BE2C (cell line): ENCODE measurements around the gene ATG2B.
"Not testable (repeated sequence)": the region's sequence is repeated elsewhere in the genome, so short reads cannot be mapped to it uniquely, and the experiment has no call there.

Source experiments
- DNase-seq: peaks from one replicate; pipeline ENCODE4 v3.0.0-alpha.2; 2020
- H3K27me3 ChIP-seq: fragments of 250-450 bp; sonication (Bioruptor Pico); 2 replicates; pipeline ENCODE4 v1.5.1; 2020; ENCODE audit warnings: mild to moderate bottlenecking
- H3K36me3 ChIP-seq: fragments of 250-450 bp; sonication (Bioruptor Pico); 2 replicates; pipeline ENCODE4 v1.5.1; 2020; ENCODE audit warnings: mild to moderate bottlenecking
- H3K4me1 ChIP-seq: fragments of 250-450 bp; sonication (Bioruptor Pico); 2 replicates; pipeline ENCODE4 v1.5.1; 2020
- H3K4me3 ChIP-seq: 2 replicates; pipeline ENCODE4 v1.5.1; 2011; ENCODE audit warnings: low read depth, low read length
- H3K9me3 ChIP-seq: fragments of 250-450 bp; sonication (Bioruptor Pico); 2 replicates; pipeline ENCODE4 v1.5.1; 2020
- TF ChIP-seq, protein P1 (sequence below): IDR thresholded peaks from 2 replicates; pipeline ENCODE4 v1.5.1; 2012; ENCODE audit warnings: mild to moderate bottlenecking, low read depth, low read length

The ATG2B gene

DNA sequence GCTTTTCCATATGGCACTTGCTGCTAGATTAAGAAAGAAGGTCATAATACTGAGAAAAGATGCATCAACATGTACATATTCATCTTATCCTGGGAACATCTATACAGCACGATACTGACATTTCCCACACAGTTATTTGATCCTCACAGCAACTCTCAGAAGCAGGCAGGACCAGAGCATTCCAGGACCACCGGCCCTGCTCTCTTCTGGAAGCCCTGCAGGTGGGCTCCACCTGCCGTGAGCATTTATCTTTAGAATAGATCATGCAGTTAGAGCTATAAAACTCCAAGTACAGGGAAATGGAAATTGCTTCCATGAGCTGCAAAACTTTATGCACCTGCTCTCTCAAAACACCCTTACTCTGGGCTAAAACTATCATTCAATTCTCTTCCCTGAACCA is 112.7 kb downstream of the ATG2B start:
- no peak for DNase-seq
- Histone ChIP-seq H3K4me1 (peaks cover 9% of the 10 kb centered on the region), H3K36me3 (no peaks in the 10 kb centered on the region), H3K9me3 (no peaks in the 10 kb centered on the region), H3K27me3 (no peaks in the 10 kb centered on the region), H3K4me3 (no peak overlapping the region)
- TF ChIP-seq, protein P1, sequence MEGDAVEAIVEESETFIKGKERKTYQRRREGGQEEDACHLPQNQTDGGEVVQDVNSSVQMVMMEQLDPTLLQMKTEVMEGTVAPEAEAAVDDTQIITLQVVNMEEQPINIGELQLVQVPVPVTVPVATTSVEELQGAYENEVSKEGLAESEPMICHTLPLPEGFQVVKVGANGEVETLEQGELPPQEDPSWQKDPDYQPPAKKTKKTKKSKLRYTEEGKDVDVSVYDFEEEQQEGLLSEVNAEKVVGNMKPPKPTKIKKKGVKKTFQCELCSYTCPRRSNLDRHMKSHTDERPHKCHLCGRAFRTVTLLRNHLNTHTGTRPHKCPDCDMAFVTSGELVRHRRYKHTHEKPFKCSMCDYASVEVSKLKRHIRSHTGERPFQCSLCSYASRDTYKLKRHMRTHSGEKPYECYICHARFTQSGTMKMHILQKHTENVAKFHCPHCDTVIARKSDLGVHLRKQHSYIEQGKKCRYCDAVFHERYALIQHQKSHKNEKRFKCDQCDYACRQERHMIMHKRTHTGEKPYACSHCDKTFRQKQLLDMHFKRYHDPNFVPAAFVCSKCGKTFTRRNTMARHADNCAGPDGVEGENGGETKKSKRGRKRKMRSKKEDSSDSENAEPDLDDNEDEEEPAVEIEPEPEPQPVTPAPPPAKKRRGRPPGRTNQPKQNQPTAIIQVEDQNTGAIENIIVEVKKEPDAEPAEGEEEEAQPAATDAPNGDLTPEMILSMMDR: no peak

DNA sequence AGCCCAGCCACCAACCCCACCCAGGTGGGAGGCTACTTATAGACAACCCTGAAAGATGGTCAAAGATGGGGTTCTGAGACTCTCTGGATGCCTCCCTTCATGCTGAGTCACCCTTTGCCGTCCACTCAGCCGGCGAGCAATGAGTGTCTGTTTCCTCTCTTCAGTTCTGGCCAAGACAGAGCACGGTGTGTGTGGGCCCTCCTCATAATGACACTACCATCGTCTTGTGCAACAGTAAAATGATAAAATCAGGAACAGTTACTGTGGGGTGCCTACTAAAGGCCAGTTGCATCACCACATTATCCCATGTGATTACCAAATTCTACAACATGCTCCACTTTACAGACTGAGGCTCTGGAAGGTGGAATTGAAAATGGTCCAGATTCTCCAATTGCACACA is 114.1 kb downstream of the ATG2B start:
- Histone ChIP-seq H3K4me1 (peaks cover 9% of the 10 kb centered on the region), H3K36me3 (no peaks in the 10 kb centered on the region), H3K4me3 (no peak overlapping the region), H3K27me3 (no peaks in the 10 kb centered on the region), H3K9me3 (no peaks in the 10 kb centered on the region)
- DNase-seq: no peak
- TF ChIP-seq, protein P1: no peak

DNA sequence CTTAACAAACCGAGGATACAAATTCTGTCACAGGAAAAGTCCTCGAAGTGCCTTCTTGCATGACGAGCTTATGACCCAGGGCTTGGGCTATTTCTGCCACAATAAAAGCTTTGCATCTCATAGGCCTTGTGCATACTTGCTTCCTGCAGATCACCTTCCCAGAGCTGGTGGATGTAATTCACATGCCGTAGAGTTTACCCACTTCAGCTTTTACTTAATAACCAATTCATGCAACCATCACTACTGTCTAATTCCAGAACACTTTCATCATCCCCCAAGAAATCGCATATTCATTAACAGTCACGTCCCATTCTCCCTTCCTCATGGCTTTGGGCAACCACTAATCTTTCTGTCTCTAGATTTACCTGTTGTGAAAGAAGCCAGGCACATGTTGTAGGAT is 116.1 kb downstream of the ATG2B start:
- no peaks in the 10 kb centered on the region for H3K9me3 ChIP-seq
- TF ChIP-seq, protein P1: no peak
- no peak overlapping the region for H3K4me3 ChIP-seq
- H3K4me1 ChIP-seq: peaks cover 2% of the 10 kb centered on the region; the same call in 1 of the 2 replicates
- no peaks in the 10 kb centered on the region for H3K36me3 ChIP-seq
- no peak for DNase-seq
- H3K27me3 ChIP-seq: no peaks in the 10 kb centered on the region

DNA sequence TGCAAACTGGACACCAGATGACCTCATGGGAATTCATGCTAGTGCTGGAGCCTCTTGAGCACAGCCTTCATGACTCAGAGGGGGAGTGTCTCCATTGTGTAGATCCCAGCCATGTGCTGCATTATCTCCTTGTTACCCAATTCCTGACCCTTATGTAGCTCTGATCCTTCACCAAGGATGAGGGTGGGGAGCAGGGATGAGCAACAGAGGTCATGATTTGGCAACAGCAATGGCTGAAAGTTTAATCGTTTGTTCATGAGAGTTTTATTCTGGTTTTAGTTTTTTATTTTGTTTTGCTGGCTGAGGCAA is 116.6 kb downstream of the ATG2B start:
- Histone ChIP-seq H3K27me3 (no peaks in the 10 kb centered on the region), H3K4me1 (peaks cover 2% of the 10 kb centered on the region; the same call in 1 of the 2 replicates), H3K36me3 (no peaks in the 10 kb centered on the region), H3K4me3 (no peak overlapping the region), H3K9me3 (no peaks in the 10 kb centered on the region)
- TF ChIP-seq, protein P1: no peak
- peak; percentile 46 for DNase-seq

GRCh38 chr14:96245710-96246538 is 117.2 kb downstream of the ATG2B start:
- TF ChIP-seq, protein P1: no peak
- no peak for DNase-seq
- no peaks in the 10 kb centered on the region for H3K27me3 ChIP-seq
- H3K4me3 ChIP-seq: no peak overlapping the region
- H3K36me3 ChIP-seq: no peaks in the 10 kb centered on the region
- H3K4me1 ChIP-seq: peaks cover 2% of the 10 kb centered on the region; the same call in 1 of the 2 replicates
- H3K9me3 ChIP-seq: no peaks in the 10 kb centered on the region

GRCh38 chr14:96245074-96245473 is 118.1 kb downstream of the ATG2B start:
- H3K4me1 ChIP-seq, H3K9me3 ChIP-seq, H3K36me3 ChIP-seq, DNase-seq, H3K4me3 ChIP-seq, H3K27me3 ChIP-seq: not testable (repeated sequence)
